Measurements from ENCODE around the gene FASN.

FASN gene

GRCh38 chr17:82070611-82071010 is 27.4 kb downstream of the FASN start:
- no peak overlapping the region for H3K27ac ChIP-seq (ENCODE audit: low read depth, low read length)

GRCh38 chr17:82065638-82066303 is 32.3 kb downstream of the FASN start, which contains the start of gene DUS1L:
Gene DUS1L (minus strand): TSS chr17:82065804. CDS start chr17:82065059, 745 bp downstream.
- Histone ChIP-seq H3K9me3 (ENCODE audit: insufficient read depth, low read length) (no peaks in the 10 kb centered on the region), H3K79me2 (ENCODE audit: insufficient read depth, low read length) (peaks cover 8% of the 10 kb centered on the region; the same call in 1 of the 2 replicates), H3K27ac (ENCODE audit: low read depth, low read length) (peak within 1 kb of the TSS; percentile 39), H3K36me3 (ENCODE audit: low read length) (no peaks in the 10 kb centered on the region), H3K4me3 (ENCODE audit: insufficient read depth, low read length, poor library complexity, severe bottlenecking) (peak within 1 kb of the TSS; percentile 59), H3K4me2 (ENCODE audit: low read depth, low read length, poor library complexity, severe bottlenecking) (peak within 1 kb of the TSS; percentile 85), H3K27me3 (ENCODE audit: low read length) (no peaks in the 10 kb centered on the region), H2AFZ (ENCODE audit: low read depth, low read length, severe bottlenecking) (peak within 1 kb of the TSS; percentile 75), H3K9me2 (replicated peaks; ENCODE audit: insufficient read depth, low read length) (no peaks in the 10 kb centered on the region), H3F3A (ENCODE audit: insufficient read depth) (no peaks in the 10 kb centered on the region), H4K20me1 (ENCODE audit: low read depth, low read length) (no peaks in the 10 kb centered on the region), H3K9ac (ENCODE audit: low read length) (peak within 1 kb of the TSS; percentile 92)
- TF ChIP-seq EZH2phosphoT487 (conservative IDR thresholded peaks at IDR 0.05; ENCODE audit: low read length) (no peak), CTCF (IDR thresholded peaks at IDR 0.05; ENCODE audit: insufficient read depth, low read length, poor library complexity, severe bottlenecking) (no peak)

More at GRCh38 chr17:82070611-82071010, 27.4 kb downstream of the FASN start:
- no peaks in the 10 kb centered on the region for H3K79me2 ChIP-seq (ENCODE audit: insufficient read depth, low read length)
- no peaks in the 10 kb centered on the region for H3K27me3 ChIP-seq (ENCODE audit: low read length)
- no peak overlapping the region for H2AFZ ChIP-seq (ENCODE audit: low read depth, low read length, severe bottlenecking)
- no peak overlapping the region for H3K4me3 ChIP-seq (ENCODE audit: insufficient read depth, low read length, poor library complexity, severe bottlenecking)
- no peaks in the 10 kb centered on the region for H3F3A ChIP-seq (ENCODE audit: insufficient read depth)
- no peaks in the 10 kb centered on the region for H4K20me1 ChIP-seq (ENCODE audit: low read depth, low read length)
- no peaks in the 10 kb centered on the region for H3K9me3 ChIP-seq (ENCODE audit: insufficient read depth, low read length)
- H3K36me3 ChIP-seq (ENCODE audit: low read length): no peaks in the 10 kb centered on the region
- no peak overlapping the region for H3K4me2 ChIP-seq (ENCODE audit: low read depth, low read length, poor library complexity, severe bottlenecking)
- no peak overlapping the region for H3K9ac ChIP-seq (ENCODE audit: low read length)
- H3K9me2 ChIP-seq (replicated peaks; ENCODE audit: insufficient read depth, low read length): no peaks in the 10 kb centered on the region
- no peak for TF ChIP-seq EZH2phosphoT487 (conservative IDR thresholded peaks at IDR 0.05; ENCODE audit: low read length)

GRCh38 chr17:82065193-82065637 is 32.8 kb downstream of the FASN start:
- no peaks in the 10 kb centered on the region for H4K20me1 ChIP-seq (ENCODE audit: low read depth, low read length)
- no peaks in the 10 kb centered on the region for H3K9me3 ChIP-seq (ENCODE audit: insufficient read depth, low read length)
- peaks cover 8% of the 10 kb centered on the region; the same call in 1 of the 2 replicates for H3K79me2 ChIP-seq (ENCODE audit: insufficient read depth, low read length)
- H3K4me3 ChIP-seq (ENCODE audit: insufficient read depth, low read length, poor library complexity, severe bottlenecking): peak overlapping the region; percentile 59
- peak overlapping the region; percentile 92 for H3K9ac ChIP-seq (ENCODE audit: low read length)
- H3K27me3 ChIP-seq (ENCODE audit: low read length): no peaks in the 10 kb centered on the region
- H3K36me3 ChIP-seq (ENCODE audit: low read length): no peaks in the 10 kb centered on the region
- TF ChIP-seq CTCF (IDR thresholded peaks at IDR 0.05; ENCODE audit: insufficient read depth, low read length, poor library complexity, severe bottlenecking) (no peak), EZH2phosphoT487 (conservative IDR thresholded peaks at IDR 0.05; ENCODE audit: low read length) (no peak)
- H3K9me2 ChIP-seq (replicated peaks; ENCODE audit: insufficient read depth, low read length): no peaks in the 10 kb centered on the region
- H2AFZ ChIP-seq (ENCODE audit: low read depth, low read length, severe bottlenecking): no peak overlapping the region
- H3K4me2 ChIP-seq (ENCODE audit: low read depth, low read length, poor library complexity, severe bottlenecking): peak overlapping the region; percentile 62
- H3K27ac ChIP-seq (ENCODE audit: low read depth, low read length): peak overlapping the region; percentile 39
- H3F3A ChIP-seq (ENCODE audit: insufficient read depth): no peaks in the 10 kb centered on the region

All from SU-DHL-6 (cell line).